Fibroblast of lung (primary cell): ENCODE measurements around the gene FPGS. TPM values are rescaled to one million over a fixed set of nuclear protein-coding genes. Genes with fewer than 3 reads are reported as not detected.
A peak's percentile ranks its signal among the peaks of the same experiment; 100 is the strongest.

Experiments used
- DNase-seq, 2 donors: peaks; one replicate each; pipeline versions ENCODE4 v3.0.0 to v3.0.0-alpha.2; 2010; ENCODE audit warnings: low read depth in 2 of 2
- H2AFZ ChIP-seq: 2 replicates; pipeline ENCODE4 v1.5.1; 2012; ENCODE audit warnings: low read length, control low read depth, inconsistent platforms
- H3K27ac ChIP-seq: 2 replicates; pipeline ENCODE4 v1.5.1; 2011; ENCODE audit warnings: low read length, control low read depth; ENCODE audit not compliant: insufficient read depth
- H3K27me3 ChIP-seq: 2 replicates; pipeline ENCODE4 v1.5.1; 2011; ENCODE audit warnings: mild to moderate bottlenecking, low read length; ENCODE audit not compliant: control insufficient read depth, insufficient read depth
- H3K36me3 ChIP-seq: 2 replicates; pipeline ENCODE4 v1.5.1; 2011; ENCODE audit warnings: low read length; ENCODE audit not compliant: control insufficient read depth, insufficient read depth
- H3K4me1 ChIP-seq: 2 replicates; pipeline ENCODE4 v1.5.1; 2011; ENCODE audit warnings: low read length; ENCODE audit not compliant: control insufficient read depth, insufficient read depth; ENCODE audit errors: extremely low read depth
- H3K4me2 ChIP-seq: 2 replicates; pipeline ENCODE4 v1.5.1; 2011; ENCODE audit warnings: low read length, control low read depth; ENCODE audit not compliant: insufficient read depth; ENCODE audit errors: extremely low read depth
- H3K4me3 ChIP-seq, 4 experiments: fragments of 200-600 bp in 1 of 4; sonication (generic) in 1 of 4; replicated peaks in 1 of 4; 2 replicates each; pipeline ENCODE4 v1.5.1; 2011 to 2016; ENCODE audit warnings: low read length in 4 of 4, low read depth in 3 of 4, mild to moderate bottlenecking in 3 of 4, control low read depth in 2 of 4, inconsistent platforms in 1 of 4, mixed read lengths in 1 of 4; ENCODE audit not compliant: insufficient read depth in 1 of 4; ENCODE audit errors: control extremely low read depth in 1 of 4
- H3K79me2 ChIP-seq: 2 replicates; pipeline ENCODE4 v1.5.1; 2012; ENCODE audit warnings: mild to moderate bottlenecking, low read length, inconsistent platforms; ENCODE audit not compliant: control insufficient read depth, insufficient read depth
- H3K9ac ChIP-seq: 2 replicates; pipeline ENCODE4 v1.5.1; 2011; ENCODE audit warnings: mild to moderate bottlenecking, low read length, control low read depth; ENCODE audit not compliant: insufficient read depth
- H3K9me3 ChIP-seq: 2 replicates; pipeline ENCODE4 v1.5.1; 2012; ENCODE audit warnings: low read depth, low read length; ENCODE audit not compliant: control insufficient read depth, insufficient read depth
- H4K20me1 ChIP-seq: 2 replicates; pipeline ENCODE4 v1.5.1; 2011; ENCODE audit warnings: low read length; ENCODE audit not compliant: control insufficient read depth, insufficient read depth; ENCODE audit errors: extremely low read depth
- CTCF ChIP-seq, 2 donors: IDR thresholded peaks in 1 of 2; conservative IDR thresholded peaks in 1 of 2; 1 replicate in 1 of 2; 2 replicates in 1 of 2; pipeline ENCODE4 v1.5.1; 2011 to 2012; ENCODE audit warnings: low read length in 2 of 2, control low read depth in 1 of 2, inconsistent platforms in 1 of 2, low read depth in 1 of 2, mild to moderate bottlenecking in 1 of 2
- EZH2 ChIP-seq: IDR thresholded peaks from 2 replicates; pipeline ENCODE4 v1.5.1; 2012; ENCODE audit warnings: low read length, control low read depth, mild to moderate bottlenecking; ENCODE audit errors: missing control alignments
- polyA plus RNA-seq, 2 donors: library from polyadenylated mRNA; depleted of rRNA in 1 of 2; stranded (reverse) in 1 of 2; unstranded in 1 of 2; fragments of >200 nt; gene quantifications; 2 replicates each; pipeline ENCODE4 v1.2.1, GENCODE V29; 2011 to 2012; ENCODE audit warnings: missing spikeins in 1 of 2
- total RNA-seq: library from RNA; depleted of rRNA; stranded (reverse); fragments of >200 nt; gene quantifications from 2 replicates; pipeline ENCODE4 v1.2.1, GENCODE V29; 2014

Gene FPGS
- total and polyA plus RNA-seq, 2 donors (not counting 1 experiment from before 2014, with no cell fraction given): 42.4 to 77.0 TPM

GRCh38 chr9:127792417-127793031 is 10.2 kb upstream of the FPGS start:
- H4K20me1 ChIP-seq: no peaks in the 10 kb centered on the region
- H3K27ac ChIP-seq: peak overlapping the region; percentile 9
- H3K36me3 ChIP-seq: peaks cover 35% of the 10 kb centered on the region
- H3K4me2 ChIP-seq: no peak overlapping the region
- no peak for DNase-seq
- H3K27me3 ChIP-seq: no peaks in the 10 kb centered on the region
- H3K9ac ChIP-seq: no peak overlapping the region
- H3K4me3 ChIP-seq: no peak overlapping the region
- peaks cover 14% of the 10 kb centered on the region for H3K4me1 ChIP-seq
- no peak overlapping the region for H2AFZ ChIP-seq
- H3K9me3 ChIP-seq: no peaks in the 10 kb centered on the region
- peaks cover 27% of the 10 kb centered on the region for H3K79me2 ChIP-seq
- TF ChIP-seq EZH2: no peak

GRCh38 chr9:127793093-127793708 is 9.5 kb upstream of the FPGS start:
- Histone ChIP-seq H3K9ac (no peak overlapping the region), H3K4me3 (no peak overlapping the region), H3K27me3 (no peaks in the 10 kb centered on the region), H4K20me1 (no peaks in the 10 kb centered on the region), H3K79me2 (peaks cover 20% of the 10 kb centered on the region), H3K27ac (peak overlapping the region; percentile 41), H3K4me2 (no peak overlapping the region), H3K4me1 (peaks cover 11% of the 10 kb centered on the region), H3K36me3 (peaks cover 28% of the 10 kb centered on the region), H3K9me3 (no peaks in the 10 kb centered on the region), H2AFZ (no peak overlapping the region)
- peak in 1 of 2 donors; percentile 50 for DNase-seq
- TF ChIP-seq EZH2: no peak
- no peak for TF ChIP-seq CTCF (conservative IDR thresholded peaks at IDR 0.05 in 1 of 2, IDR thresholded peaks at IDR 0.05 in 1 of 2; ENCODE audit: low read depth in 1 of 2, low read length in 2 of 2)

GRCh38 chr9:127794001-127794791 is 8.5 kb upstream of the FPGS start:
- Histone ChIP-seq H3K4me3 (no peak overlapping the region), H3K4me2 (no peak overlapping the region), H3K4me1 (peaks cover 11% of the 10 kb centered on the region), H3K36me3 (peaks cover 19% of the 10 kb centered on the region), H3K9ac (no peak overlapping the region), H4K20me1 (no peaks in the 10 kb centered on the region), H3K27me3 (no peaks in the 10 kb centered on the region), H3K79me2 (peaks cover 10% of the 10 kb centered on the region), H3K27ac (no peak overlapping the region), H2AFZ (no peak overlapping the region), H3K9me3 (no peaks in the 10 kb centered on the region)
- no peak for TF ChIP-seq CTCF (conservative IDR thresholded peaks at IDR 0.05 in 1 of 2, IDR thresholded peaks at IDR 0.05 in 1 of 2; ENCODE audit: low read depth in 1 of 2, low read length in 2 of 2)
- no peak for TF ChIP-seq EZH2
- DNase-seq: no peak
